ENCODE data around the gene LSP1.
A peak's percentile ranks its signal among the peaks of the same experiment; 100 is the strongest.
"Not testable (repeated sequence)": the region's sequence is repeated elsewhere in the genome, so short reads cannot be mapped to it uniquely, and the experiment has no call there.

LSP1 gene

GRCh38 chr11:1875093-1875850 lies 22.4 kb downstream of the LSP1 start:
- DNase-seq (ENCODE audit: low read depth, low spot score) = no peak

- DNase-seq (ENCODE audit: low read depth, low spot score) = not testable (repeated sequence)
Measured at GRCh38 chr11:1875851-1876301, 23.0 kb downstream of the LSP1 start.

- peak; percentile 77 for DNase-seq (ENCODE audit: low read depth, low spot score)
Measured at GRCh38 chr11:1876361-1877063, 23.6 kb downstream of the LSP1 start.

GRCh38 chr11:1877211-1878136 lies 24.6 kb downstream of the LSP1 start:
- DNase-seq (ENCODE audit: low read depth, low spot score) = no peak

GRCh38 chr11:1878137-1879031 lies 25.5 kb downstream of the LSP1 start:
- DNase-seq (ENCODE audit: low read depth, low spot score) = no peak

- no peak for DNase-seq (ENCODE audit: low read depth, low spot score)
Measured at GRCh38 chr11:1879342-1879940, 26.6 kb downstream of the LSP1 start.

GRCh38 chr11:1879941-1880720 lies 27.2 kb downstream of the LSP1 start:
- no peak for DNase-seq (ENCODE audit: low read depth, low spot score)

- DNase-seq (ENCODE audit: low read depth, low spot score) = no peak
Measured at GRCh38 chr11:1880746-1881441, 28.0 kb downstream of the LSP1 start.

GRCh38 chr11:1881442-1882264 lies 28.8 kb downstream of the LSP1 start:
- DNase-seq (ENCODE audit: low read depth, low spot score) = no peak

- DNase-seq (ENCODE audit: low read depth, low spot score) = peak; percentile 93
Measured at GRCh38 chr11:1882265-1883238, 29.7 kb downstream of the LSP1 start.

GRCh38 chr11:1883346-1884302 lies 30.7 kb downstream of the LSP1 start:
- no peak for DNase-seq (ENCODE audit: low read depth, low spot score)

- DNase-seq (ENCODE audit: low read depth, low spot score) = no peak
Measured at GRCh38 chr11:1884303-1884700, 31.4 kb downstream of the LSP1 start.

GRCh38 chr11:1886551-1886950 lies 33.7 kb downstream of the LSP1 start:
- not testable (repeated sequence) for DNase-seq (ENCODE audit: low read depth, low spot score)

GRCh38 chr11:1887451-1888346 lies 34.8 kb downstream of the LSP1 start:
- DNase-seq (ENCODE audit: low read depth, low spot score) = no peak

GRCh38 chr11:1888347-1888753 lies 35.5 kb downstream of the LSP1 start:
- no peak for DNase-seq (ENCODE audit: low read depth, low spot score)

Measured in ELF-1 (cell line).